ENCODE measurements around the gene HCFC1R1.

DNA sequence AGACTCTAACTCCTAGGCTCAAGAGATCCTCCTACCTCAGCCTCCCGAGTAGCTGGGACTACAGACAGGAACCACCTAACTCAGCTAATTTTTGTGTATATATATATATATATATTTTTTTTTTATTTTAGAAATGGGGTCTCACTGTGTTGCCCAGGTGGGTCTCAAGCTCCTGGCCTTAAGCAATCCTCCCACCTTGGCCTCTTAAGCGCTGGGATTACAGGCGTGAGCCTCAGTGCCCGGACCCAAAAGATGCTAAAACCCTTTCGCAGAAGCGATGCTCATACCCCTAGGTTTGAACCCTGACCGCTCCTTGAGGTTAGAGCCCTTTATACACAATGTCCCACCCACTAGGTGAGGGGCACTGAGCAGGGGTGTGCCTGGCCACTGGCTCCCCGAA is 13.2 kb downstream of the HCFC1R1 start:
- TF ChIP-seq TAF1 (IDR thresholded peaks at IDR 0.05; ENCODE audit: borderline replicate concordance, insufficient read depth, low read length) = no peak
- TF ChIP-seq, protein P1, sequence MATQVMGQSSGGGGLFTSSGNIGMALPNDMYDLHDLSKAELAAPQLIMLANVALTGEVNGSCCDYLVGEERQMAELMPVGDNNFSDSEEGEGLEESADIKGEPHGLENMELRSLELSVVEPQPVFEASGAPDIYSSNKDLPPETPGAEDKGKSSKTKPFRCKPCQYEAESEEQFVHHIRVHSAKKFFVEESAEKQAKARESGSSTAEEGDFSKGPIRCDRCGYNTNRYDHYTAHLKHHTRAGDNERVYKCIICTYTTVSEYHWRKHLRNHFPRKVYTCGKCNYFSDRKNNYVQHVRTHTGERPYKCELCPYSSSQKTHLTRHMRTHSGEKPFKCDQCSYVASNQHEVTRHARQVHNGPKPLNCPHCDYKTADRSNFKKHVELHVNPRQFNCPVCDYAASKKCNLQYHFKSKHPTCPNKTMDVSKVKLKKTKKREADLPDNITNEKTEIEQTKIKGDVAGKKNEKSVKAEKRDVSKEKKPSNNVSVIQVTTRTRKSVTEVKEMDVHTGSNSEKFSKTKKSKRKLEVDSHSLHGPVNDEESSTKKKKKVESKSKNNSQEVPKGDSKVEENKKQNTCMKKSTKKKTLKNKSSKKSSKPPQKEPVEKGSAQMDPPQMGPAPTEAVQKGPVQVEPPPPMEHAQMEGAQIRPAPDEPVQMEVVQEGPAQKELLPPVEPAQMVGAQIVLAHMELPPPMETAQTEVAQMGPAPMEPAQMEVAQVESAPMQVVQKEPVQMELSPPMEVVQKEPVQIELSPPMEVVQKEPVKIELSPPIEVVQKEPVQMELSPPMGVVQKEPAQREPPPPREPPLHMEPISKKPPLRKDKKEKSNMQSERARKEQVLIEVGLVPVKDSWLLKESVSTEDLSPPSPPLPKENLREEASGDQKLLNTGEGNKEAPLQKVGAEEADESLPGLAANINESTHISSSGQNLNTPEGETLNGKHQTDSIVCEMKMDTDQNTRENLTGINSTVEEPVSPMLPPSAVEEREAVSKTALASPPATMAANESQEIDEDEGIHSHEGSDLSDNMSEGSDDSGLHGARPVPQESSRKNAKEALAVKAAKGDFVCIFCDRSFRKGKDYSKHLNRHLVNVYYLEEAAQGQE (IDR thresholded peaks at IDR 0.05; ENCODE audit: insufficient read depth in 1 of 2, low read depth in 2 of 2, low read length in 2 of 2) = no peak
- no peak for TF ChIP-seq POLR2AphosphoS5 (IDR thresholded peaks at IDR 0.05; ENCODE audit: low read depth, low read length)
- no peak for TF ChIP-seq SIN3A (IDR thresholded peaks at IDR 0.05; ENCODE audit: borderline replicate concordance, insufficient read depth, low read length)
- TF ChIP-seq FOXP2 (optimal IDR thresholded peaks at IDR 0.05; ENCODE audit: borderline replicate concordance, extremely low read depth, extremely low read length, insufficient read depth) = no peak
